GM20431 (cell line): ENCODE measurements around the gene PPP2R2B.

Experiments
- in situ Hi-C: fragments of 300-500 bp; cut with MseI, MboI; formaldehyde crosslinking; loops from one replicate; pipeline ENCODE4 v1.15.0; 2020; ENCODE audit warnings: low sequenced_read_pairs; ENCODE audit not compliant: unreplicated experiment

PPP2R2B gene

DNA sequence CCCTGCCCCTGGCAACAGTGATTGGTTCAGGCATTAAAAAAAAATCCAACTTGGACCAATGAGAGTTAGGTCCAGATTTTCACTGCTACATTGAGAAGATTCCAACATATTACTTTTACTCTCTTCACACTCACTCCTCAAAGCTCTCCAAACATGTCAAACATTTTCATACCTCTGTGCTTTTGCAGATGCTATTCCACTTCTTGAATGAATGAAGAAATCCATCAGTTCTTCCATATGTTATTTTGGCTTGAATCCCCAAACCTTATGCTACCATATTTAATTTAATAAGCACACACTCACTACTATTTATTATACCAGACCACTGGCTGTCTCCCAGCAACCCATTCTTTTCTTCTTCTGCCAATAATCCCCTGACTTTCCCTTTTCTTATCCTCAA lies 87.1 kb downstream of the PPP2R2B start:
- in situ Hi-C loops, result no loop called here

DNA sequence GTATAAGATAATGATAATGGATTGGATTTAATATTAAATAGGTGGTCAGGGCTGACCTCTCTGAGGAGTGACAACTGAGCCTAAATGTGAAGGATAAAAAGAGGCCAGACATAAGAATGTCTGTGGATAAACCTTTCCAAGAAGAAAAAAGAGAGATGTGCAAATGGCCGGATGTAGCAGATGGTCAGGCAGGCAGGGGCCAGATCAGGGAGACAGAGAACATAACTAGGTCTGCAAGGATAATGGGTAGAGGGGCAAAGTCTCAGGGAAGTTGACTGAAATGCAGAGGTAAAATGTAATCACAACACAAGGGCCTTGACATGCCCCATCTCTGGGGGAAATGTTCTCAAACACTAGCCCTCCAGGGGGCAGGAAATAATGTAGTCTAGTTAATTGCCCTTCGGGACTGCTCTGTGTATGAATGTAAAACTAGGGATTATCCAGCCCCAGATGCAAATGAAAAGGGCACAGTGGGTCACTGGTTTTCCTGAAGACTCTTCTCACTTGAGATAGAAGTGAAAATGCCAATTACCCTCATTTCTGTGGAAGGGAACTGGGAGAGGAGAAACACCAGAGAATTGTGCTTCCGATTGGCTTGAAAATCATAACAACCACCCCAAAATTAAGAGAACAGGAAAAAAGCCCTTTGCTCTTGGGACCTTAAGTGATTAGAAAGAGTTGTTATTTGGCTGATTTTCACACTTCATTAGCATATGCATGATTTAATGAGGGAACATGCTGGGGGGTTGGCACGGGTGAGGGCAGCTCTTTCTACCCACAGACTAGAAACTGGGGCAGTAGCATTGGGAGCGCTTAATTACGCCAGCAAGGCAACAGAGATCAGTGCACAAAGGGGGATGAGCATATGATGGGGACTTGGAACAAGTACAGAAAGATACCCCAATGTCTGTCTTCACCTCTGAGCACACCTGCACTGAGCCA lies 88.6 kb downstream of the PPP2R2B start:
- in situ Hi-C loops, result no loop called here

DNA sequence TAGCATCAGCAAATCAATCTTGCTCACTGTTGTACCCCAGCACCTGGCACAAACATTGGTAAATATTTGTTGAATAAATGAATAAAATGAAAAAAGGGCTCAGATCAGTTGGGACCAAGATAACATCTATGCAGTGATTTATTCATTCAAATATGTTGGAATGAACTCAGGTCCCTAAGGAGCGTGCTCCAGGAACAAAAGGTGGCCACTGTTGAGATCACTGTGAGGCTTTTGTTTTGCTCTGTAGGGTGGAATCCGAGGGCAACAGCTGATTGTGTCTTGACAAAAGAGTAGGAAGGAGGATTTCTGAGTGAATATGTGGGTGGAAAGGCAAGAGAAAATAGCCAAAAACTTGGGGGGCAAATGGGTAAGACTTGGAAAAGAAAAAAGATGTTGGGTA lies 89.7 kb downstream of the PPP2R2B start:
- in situ Hi-C loops, result no loop called here

- in situ Hi-C loops, result no loop called here
These were observed 93.5 kb downstream of the PPP2R2B start for GRCh38 chr5:146785065-146785464.

DNA sequence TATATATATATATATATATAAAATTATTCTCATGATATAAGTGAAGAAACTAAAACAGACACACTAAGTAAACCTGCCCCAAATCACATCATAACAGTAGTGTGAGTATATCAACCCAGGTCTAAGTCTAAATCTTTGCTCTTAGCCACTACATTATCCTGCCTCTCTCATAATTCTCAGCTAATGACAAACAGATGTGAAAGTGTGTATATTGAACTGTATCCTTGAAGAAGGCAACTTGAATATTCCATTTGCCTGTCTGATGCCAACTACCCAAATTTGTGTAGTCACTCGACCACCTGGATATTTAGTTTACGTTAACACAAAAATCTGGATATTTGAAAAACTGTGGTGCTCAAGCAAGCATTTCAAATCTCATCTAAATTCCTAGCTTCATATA lies 97.4 kb downstream of the PPP2R2B start:
- in situ Hi-C loops, result no loop called here

DNA sequence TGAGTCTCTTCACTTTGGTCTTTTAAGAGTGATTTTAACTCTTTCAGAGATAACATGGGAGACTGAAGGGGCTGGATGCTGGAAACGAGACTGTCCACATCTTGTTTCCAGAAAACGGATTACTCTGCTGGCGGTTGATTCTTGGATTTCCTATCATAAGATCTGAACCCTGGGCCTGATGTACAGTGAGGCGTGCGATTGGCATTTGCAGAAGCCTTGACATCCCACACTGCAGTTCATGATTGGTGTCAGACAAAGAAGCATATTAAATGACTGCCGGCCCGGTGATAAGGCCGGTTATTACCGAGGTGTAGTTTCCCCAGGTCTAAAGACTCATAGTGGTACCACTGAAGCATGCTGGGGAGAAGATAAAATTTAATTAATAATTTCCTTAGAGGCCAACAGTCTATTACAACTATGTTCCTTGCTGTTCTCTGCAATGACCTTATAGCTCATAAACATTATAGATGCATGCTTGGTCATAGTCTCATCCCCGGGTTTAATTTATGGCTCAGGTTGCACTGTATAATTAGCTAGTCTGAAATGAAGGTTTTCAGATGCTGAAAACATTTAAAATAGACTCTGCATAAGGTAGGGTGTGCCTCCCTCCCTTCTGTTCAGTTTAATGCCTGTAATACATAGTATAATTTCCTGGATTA lies 99.2 kb downstream of the PPP2R2B start:
- in situ Hi-C loops, result no loop called here

DNA sequence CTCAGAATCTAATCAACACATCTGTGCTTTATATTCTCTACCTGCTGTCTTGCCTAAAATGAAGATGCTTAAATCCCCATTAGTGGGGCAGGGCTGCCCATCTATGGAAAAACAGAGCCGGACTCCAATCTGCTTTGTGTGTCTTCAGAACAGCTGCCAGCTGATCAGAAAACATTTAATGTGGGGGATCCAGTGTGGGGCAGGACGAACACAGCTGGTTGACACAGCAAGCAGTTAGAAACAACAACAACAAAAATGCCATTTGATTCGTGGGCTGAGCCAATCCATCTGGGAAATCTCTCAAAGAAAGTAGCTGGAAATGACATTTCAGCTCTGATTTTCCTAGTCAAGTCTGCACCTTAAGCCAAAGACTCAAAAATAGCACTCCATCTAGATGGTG lies 99.8 kb downstream of the PPP2R2B start:
- in situ Hi-C loops, result no loop called here

- in situ Hi-C loops, result no loop called here
These were observed 100.3 kb downstream of the PPP2R2B start for GRCh38 chr5:146778261-146778660.

DNA sequence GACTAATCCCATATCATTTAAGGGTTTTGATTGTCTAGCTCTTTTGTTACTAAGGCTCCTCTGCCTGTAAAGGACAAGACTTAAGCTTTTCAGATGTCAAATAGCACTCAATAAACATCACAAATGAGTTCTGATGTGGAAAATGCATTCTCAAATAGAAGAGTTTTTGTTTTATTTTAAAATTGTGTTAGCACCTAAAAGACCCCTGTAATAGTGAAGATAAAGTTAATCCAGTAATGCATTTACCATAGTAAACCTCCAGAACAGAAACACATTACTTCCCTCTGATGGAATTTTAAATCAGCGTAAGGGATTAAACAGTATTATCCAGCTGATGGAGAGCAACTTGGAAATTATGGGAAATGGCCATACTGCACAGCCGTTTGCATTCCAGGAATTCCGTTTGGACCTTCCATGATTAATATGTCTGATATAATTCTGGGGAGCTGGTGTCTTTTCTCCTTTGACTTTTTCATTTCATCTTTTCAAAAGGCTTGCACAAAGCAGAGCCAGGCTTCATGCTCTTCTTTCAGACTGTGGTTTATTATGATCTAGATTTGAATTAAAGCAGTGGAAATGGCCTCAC lies 105.6 kb downstream of the PPP2R2B start:
- in situ Hi-C loops, result no loop called here

DNA sequence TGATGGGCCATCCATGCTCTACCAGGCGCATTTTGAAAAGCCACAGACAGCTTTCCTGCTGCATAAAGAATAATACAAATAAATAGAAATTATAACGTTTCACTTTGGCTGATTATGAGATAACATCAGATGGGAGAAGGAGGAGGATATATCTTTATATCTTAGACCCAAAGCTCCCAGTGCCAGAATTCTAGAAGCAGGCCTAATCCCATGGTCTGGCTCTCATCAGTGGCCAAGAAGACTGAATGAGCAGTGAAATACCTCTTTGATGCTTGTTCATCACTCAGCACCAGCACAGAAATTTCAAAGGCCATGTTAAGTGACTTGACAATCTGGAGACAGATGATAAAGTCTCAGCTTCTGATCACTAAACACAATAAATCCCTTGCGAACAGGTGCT lies 107.6 kb downstream of the PPP2R2B start:
- in situ Hi-C loops, result no loop called here

GRCh38 chr5:146770546-146770945 lies 108.0 kb downstream of the PPP2R2B start:
- in situ Hi-C loops, result no loop called here

DNA sequence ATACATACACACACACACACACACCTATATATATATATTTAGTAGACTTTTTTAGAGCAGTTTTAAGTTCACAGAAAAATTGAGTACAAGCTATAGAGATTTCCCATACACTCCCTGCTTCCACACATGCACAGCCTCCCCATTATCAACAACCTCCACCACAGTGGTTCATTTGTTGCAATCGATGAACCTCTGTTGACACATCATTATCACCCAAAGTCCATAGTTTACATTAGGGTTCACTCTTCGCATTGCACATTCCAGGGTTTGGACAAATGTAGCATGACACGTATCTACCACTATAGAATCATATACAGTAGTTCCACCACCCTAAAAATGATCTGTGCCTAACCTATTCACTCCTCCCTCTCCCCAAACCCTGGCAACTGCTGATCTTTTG lies 111.0 kb downstream of the PPP2R2B start:
- in situ Hi-C loops, result no loop called here

GRCh38 chr5:146766013-146766412 lies 112.5 kb downstream of the PPP2R2B start:
- in situ Hi-C loops, result no loop called here

DNA sequence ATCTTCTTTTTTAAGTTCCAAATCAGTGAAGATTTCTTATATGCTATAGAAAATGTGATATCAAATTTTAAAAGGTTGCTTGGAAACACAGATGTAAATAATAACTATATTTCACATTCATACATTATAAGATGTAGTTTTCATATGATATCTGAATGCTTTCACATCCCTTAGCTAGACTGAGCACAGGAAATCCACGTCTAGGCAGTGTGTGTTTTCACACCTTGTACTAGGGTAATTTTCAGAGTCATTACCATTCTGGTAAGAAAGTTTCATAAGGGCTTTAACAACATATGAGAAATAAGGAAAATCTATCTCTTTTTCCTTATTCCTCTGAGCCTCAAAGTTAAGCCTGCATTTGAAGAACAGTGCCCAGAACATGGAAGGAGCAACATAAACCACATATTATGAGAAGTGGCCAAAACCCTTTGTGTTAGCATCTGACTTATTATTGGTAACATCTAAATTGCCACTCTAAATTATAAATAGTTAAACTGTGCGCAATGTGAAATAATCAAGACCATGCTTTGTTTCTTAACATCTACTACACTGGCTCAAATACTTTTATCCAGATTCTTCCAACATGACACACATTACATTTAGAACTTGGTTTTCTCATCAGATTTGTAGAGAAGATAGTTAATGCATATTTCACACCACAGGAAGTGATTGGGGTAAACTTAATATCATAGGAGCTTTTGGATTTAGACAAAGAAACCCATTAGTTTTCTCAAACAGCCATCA lies 113.3 kb downstream of the PPP2R2B start:
- in situ Hi-C loops, result no loop called here

GRCh38 chr5:146762830-146763229 lies 115.7 kb downstream of the PPP2R2B start:
- in situ Hi-C loops, result no loop called here

- in situ Hi-C loops, result no loop called here
These were observed 116.7 kb downstream of the PPP2R2B start for GRCh38 chr5:146761811-146762210.

DNA sequence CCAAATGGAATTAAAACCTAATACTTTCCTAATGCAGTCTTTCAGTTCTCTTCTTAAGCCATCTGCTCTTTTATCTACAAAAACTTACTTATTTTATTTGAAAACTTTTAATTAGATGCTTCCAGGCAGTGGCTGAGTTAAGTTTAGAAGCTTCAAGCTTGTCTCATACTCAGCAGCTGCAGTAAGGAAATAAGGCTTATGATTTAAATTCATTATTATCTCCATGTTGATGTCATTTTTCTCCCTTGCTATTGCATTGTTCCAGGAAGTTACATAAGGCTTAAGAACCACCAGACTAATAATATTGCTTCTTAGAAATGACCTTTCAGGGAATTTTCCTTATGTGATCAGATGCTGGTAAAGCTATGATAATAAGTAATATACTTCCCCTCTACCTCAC lies 119.6 kb downstream of the PPP2R2B start:
- in situ Hi-C loops, result no loop called here

- in situ Hi-C loops, result no loop called here
These were observed 120.5 kb downstream of the PPP2R2B start for GRCh38 chr5:146758076-146758475.

DNA sequence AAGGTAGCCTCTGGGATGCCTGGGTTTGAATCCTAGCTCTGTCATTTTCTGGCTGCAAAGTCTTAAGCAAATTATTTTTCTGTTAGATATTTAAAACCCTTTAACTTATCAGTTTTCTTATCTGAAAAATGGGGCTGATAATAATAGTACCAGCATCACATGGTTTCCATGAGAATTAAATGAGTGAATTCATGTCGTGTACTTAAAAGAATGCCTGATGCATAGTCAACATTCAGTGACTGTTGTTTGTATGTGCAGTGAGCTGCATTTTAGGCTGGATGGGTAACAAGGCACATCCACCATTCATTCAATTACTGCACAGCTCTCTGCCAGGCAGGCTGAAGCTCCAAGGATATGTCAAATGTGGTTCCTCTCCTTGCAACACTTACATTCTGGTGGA lies 122.0 kb downstream of the PPP2R2B start:
- in situ Hi-C loops, result no loop called here

GRCh38 chr5:146755793-146756192 lies 122.8 kb downstream of the PPP2R2B start:
- in situ Hi-C loops, result no loop called here
